ENCODE measurements around the gene ACP6.
A peak's percentile ranks its signal among the peaks of the same experiment; 100 is the strongest.
"Not testable (repeated sequence)": the region's sequence is repeated elsewhere in the genome, so short reads cannot be mapped to it uniquely, and the experiment has no call there.

The ACP6 gene

GRCh38 chr1:147670319-147671001 is at the start of gene ACP6:
Gene ACP6, minus strand, starts transcription at chr1:147670524. Its CDS starts 476 bp downstream, at chr1:147670048.
- peak; percentile 79 for DNase-seq (ENCODE audit: low read depth, low spot score)

- no peak for DNase-seq (ENCODE audit: low read depth, low spot score)
These were observed 49.4 kb upstream of the ACP6 start for GRCh38 chr1:147719711-147720225.

- DNase-seq (ENCODE audit: low read depth, low spot score): no peak
These were observed 48.8 kb upstream of the ACP6 start for GRCh38 chr1:147719029-147719698.

GRCh38 chr1:147717706-147718097 is 47.4 kb upstream of the ACP6 start:
- DNase-seq (ENCODE audit: low read depth, low spot score): no peak

GRCh38 chr1:147717051-147717705 is 46.9 kb upstream of the ACP6 start:
- DNase-seq (ENCODE audit: low read depth, low spot score): no peak

- DNase-seq (ENCODE audit: low read depth, low spot score): no peak
These were observed 42.3 kb upstream of the ACP6 start for GRCh38 chr1:147712605-147713004.

GRCh38 chr1:147700042-147701006 is 30.0 kb upstream of the ACP6 start:
- DNase-seq (ENCODE audit: low read depth, low spot score): peak; percentile 22

- no peak for DNase-seq (ENCODE audit: low read depth, low spot score)
These were observed 29.3 kb upstream of the ACP6 start for GRCh38 chr1:147699686-147700041.

GRCh38 chr1:147683163-147683763 is 12.9 kb upstream of the ACP6 start:
- no peak for DNase-seq (ENCODE audit: low read depth, low spot score)

GRCh38 chr1:147680608-147681235 is 10.4 kb upstream of the ACP6 start:
- not testable (repeated sequence) for DNase-seq (ENCODE audit: low read depth, low spot score)

- DNase-seq (ENCODE audit: low read depth, low spot score): not testable (repeated sequence)
These were observed 7.4 kb upstream of the ACP6 start for GRCh38 chr1:147677681-147678080.

GRCh38 chr1:147676311-147677085 is 6.2 kb upstream of the ACP6 start:
- DNase-seq (ENCODE audit: low read depth, low spot score): no peak

- no peak for DNase-seq (ENCODE audit: low read depth, low spot score)
These were observed 3.5 kb upstream of the ACP6 start for GRCh38 chr1:147673816-147674215.

GRCh38 chr1:147673406-147673805 is 3.1 kb upstream of the ACP6 start:
- no peak for DNase-seq (ENCODE audit: low read depth, low spot score)

GRCh38 chr1:147669469-147670318 is 630 bp downstream of the ACP6 start:
- no peak for DNase-seq (ENCODE audit: low read depth, low spot score)

GRCh38 chr1:147665521-147665920 is 4.8 kb downstream of the ACP6 start:
- no peak for DNase-seq (ENCODE audit: low read depth, low spot score)

- no peak for DNase-seq (ENCODE audit: low read depth, low spot score)
These were observed 6.1 kb downstream of the ACP6 start for GRCh38 chr1:147664206-147664605.

- no peak for DNase-seq (ENCODE audit: low read depth, low spot score)
These were observed 15.8 kb downstream of the ACP6 start for GRCh38 chr1:147654511-147654910.

GRCh38 chr1:147652306-147652705 is 18.0 kb downstream of the ACP6 start:
- no peak for DNase-seq (ENCODE audit: low read depth, low spot score)

Measured in activated CD4-positive, CD25-positive, alpha-beta regulatory T cell treated with anti-CD3 and anti-CD28 coated beads, Interleukin-2, amount 50 U/mL, for 16 hours (primary cell).